ENCODE measurements around the gene CDK1.

DNA sequence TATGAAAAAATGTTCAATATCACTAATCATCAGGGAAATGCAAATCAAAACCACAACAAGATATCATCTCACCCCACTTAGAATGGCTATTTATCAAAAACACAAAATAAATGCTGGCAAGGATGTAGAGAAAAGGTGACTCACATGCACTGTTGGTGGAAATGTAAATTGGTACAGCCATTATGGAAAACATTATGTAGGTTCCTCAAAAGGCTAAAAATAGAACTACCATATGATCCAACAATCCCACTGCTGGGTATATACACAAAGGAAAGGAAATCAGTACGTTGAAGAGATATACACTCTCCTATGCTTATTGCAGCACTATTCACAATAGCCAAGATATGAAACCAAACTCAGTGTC, 50.2 kb downstream of the CDK1 start:
- TF ChIP-seq LEF1 (IDR thresholded peaks at IDR 0.05; ENCODE audit: borderline replicate concordance) (no peak), FOXM1 (IDR thresholded peaks at IDR 0.05; ENCODE audit: borderline replicate concordance) (no peak), BHLHE40 (IDR thresholded peaks at IDR 0.05; ENCODE audit: borderline replicate concordance) (no peak), SP1 (IDR thresholded peaks at IDR 0.05) (no peak), ELF4 (IDR thresholded peaks at IDR 0.05) (no peak), TARDBP (IDR thresholded peaks at IDR 0.05) (no peak), FOXA1 (IDR thresholded peaks at IDR 0.05) (no peak), FOXK2 (IDR thresholded peaks at IDR 0.05) (no peak), CTBP1 (IDR thresholded peaks at IDR 0.05; ENCODE audit: borderline replicate concordance) (no peak)
- TF ChIP-seq, protein P1, sequence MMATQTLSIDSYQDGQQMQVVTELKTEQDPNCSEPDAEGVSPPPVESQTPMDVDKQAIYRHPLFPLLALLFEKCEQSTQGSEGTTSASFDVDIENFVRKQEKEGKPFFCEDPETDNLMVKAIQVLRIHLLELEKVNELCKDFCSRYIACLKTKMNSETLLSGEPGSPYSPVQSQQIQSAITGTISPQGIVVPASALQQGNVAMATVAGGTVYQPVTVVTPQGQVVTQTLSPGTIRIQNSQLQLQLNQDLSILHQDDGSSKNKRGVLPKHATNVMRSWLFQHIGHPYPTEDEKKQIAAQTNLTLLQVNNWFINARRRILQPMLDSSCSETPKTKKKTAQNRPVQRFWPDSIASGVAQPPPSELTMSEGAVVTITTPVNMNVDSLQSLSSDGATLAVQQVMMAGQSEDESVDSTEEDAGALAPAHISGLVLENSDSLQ (IDR thresholded peaks at IDR 0.05): no peak
